GM19351 (cell line): ENCODE results near the gene TFF1.

ENCODE experiments used
- ATAC-seq: cut with Tn5 transposase; IDR thresholded peaks from one replicate; pipeline ENCODE4 v1.9.1; 2021; ENCODE audit warnings: mild to moderate bottlenecking, moderate library complexity; ENCODE audit not compliant: unreplicated experiment

TFF1 gene

GRCh38 chr21:42321231-42321630 lies 45.1 kb downstream of the TFF1 start:
- ATAC-seq = no peak

GRCh38 chr21:42320791-42321190 lies 45.5 kb downstream of the TFF1 start:
- no peak for ATAC-seq

GRCh38 chr21:42319851-42320572 lies 46.3 kb downstream of the TFF1 start:
- ATAC-seq = no peak

DNA sequence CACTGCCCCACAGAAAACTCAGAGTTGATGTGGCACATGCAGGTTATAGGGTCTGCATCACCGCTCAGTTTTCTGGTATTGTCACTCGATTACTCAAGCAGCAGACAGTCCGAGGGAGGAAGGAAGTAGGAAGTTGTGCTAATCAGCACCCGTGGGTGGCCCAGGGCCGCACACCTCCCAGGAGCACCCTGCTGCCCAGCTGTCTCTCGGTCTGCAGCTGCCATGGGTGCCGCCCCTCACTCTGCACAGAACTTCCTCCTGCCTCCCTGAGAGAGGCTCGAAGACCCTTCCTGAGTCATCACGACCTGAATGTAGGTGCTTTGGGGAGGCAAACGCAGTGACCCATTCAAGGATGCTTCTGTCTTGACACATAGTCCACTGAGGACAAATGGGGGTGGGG lies 47.0 kb downstream of the TFF1 start:
- ATAC-seq = peak; percentile 50

DNA sequence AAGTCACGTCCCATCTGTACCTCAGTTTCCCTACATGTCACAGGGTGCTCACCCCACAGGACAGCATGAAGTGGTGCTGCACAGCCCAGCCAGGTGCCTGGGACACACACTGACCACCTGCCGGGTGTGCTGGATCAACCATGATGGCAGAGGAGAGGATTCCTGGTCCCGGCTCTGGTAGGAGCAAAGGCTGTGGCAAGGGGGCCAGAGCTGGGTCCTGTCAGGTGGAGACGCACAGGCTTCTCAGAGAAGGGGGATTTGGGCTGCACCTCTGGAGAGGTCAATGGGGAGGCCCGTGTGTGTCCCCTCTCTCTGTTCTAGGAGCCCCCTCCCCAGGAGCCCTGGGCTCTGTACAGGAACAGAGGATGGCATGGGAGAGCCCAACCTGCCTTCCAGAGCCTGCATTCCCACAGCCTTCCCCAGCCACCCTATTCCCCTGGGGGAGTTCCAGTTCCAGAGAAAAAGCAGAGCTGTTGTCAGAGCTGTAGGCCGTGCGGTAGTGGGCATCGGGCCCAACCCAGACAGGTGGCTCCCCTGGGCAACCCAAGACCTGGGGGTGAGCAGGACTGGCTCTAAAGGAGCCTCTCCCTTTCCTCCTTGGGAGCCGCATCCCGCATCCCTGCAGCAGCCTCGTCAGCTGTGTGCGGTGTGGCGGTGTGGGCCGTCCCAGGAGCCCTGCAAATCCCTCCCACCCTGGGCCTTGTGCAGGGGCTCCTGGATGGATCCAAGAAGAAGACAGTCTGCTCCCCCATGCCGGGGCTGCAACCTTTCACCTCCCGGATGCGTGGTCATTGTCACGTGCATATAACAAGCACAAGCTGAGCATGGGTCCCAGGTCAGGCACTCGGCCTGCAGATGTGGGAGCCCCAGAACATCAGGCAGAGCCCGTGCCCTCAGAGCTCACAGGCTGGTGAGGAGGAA lies 48.2 kb downstream of the TFF1 start:
- ATAC-seq = no peak

- no peak for ATAC-seq
Observed at GRCh38 chr21:42317341-42317741, 49.0 kb downstream of the TFF1 start.

- no peak for ATAC-seq
Observed at GRCh38 chr21:42316891-42317290, 49.4 kb downstream of the TFF1 start.

DNA sequence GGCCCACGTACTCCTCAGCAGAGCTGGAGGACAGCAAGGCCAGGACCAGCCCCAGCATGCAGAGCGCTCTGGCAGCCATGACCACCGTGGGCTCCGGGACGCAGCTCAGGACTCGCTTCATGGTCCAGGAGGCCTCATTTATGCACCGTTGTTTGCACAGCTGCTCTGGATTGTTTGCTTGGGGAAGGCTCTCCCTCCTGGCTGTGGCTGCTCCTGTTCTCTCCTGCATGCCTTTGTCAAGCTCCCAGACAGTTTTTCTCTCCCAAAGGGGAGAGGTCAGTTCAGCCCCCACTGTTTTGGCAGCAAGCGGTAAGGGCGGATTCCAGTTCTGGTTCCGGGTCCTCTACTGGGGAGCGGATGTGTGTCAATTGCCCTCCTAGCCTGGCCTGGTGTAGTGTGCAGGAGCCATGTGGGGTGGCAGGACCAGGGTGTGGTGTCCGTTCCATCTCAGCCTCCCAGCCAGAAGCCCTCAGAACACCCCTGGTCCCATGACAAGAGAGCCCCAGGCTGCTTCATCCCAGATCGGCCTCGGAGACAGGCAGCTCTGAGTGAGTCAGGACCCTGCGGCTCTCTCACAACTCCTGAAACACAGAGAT lies 50.9 kb downstream of the TFF1 start, which contains the start of gene TFF3:
TSS of gene TFF3 (minus strand) at position 114 of the 596 bp plus-strand sequence. CDS start at position 79, 35 bp downstream.
- ATAC-seq = no peak

DNA sequence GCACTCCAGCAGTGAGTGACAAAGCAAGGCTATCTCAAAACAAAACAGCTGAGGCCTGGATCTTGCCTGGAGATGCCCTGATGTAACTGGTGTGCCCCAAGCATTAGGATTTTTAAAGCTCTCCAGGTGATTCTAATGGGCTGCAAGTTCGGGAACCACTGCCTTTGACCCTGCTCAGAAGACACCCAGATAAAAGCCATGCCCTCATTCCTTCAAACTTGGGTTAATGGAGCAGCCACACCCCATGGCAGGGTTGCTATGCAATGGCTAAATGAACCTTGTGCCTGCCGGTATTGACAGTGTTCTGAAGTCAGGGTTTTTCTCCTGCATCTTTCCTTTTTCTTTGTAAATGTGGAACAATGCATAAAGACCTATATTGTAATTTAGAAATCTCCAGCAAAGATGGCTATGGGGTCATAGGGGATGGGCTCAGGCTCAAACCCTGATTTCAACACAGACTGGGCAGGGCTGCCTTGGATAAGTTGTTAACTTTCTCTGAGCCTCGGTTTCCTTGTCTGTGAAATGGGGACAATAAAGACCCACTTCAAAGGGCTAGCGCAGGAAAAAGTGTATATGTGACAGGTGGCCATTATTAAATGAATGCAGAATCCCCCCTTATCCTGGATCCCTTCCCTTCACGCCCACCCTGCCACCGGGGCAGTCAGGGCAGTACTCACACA lies 51.6 kb downstream of the TFF1 start:
- no peak for ATAC-seq

- ATAC-seq = no peak
Observed at GRCh38 chr21:42313501-42313969, 52.8 kb downstream of the TFF1 start.

GRCh38 chr21:42312626-42313104 lies 53.7 kb downstream of the TFF1 start:
- no peak for ATAC-seq
